GM20431 (cell line): Measurements from ENCODE around the gene SF3B2.
"Not testable (repeated sequence)": the region's sequence is repeated elsewhere in the genome, so short reads cannot be mapped to it uniquely, and the experiment has no call there.

Source experiments
- in situ Hi-C: fragments of 300-500 bp; cut with MseI, MboI; formaldehyde crosslinking; loops from one replicate; pipeline ENCODE4 v1.15.0; 2020; ENCODE audit warnings: low sequenced_read_pairs; ENCODE audit not compliant: unreplicated experiment

The SF3B2 gene

GRCh38 chr11:66051766-66052663 is at the start of gene SF3B2:
TSS of gene SF3B2 (plus strand) at chr11:66052364. CDS start at chr11:66052385, 21 bp downstream.
- in situ Hi-C loops = no loop called here

GRCh38 chr11:66002648-66003225 is 49.4 kb upstream of the SF3B2 start:
- in situ Hi-C loops = no loop called here

GRCh38 chr11:66003291-66003690 is 48.9 kb upstream of the SF3B2 start:
- in situ Hi-C loops = no loop called here

DNA sequence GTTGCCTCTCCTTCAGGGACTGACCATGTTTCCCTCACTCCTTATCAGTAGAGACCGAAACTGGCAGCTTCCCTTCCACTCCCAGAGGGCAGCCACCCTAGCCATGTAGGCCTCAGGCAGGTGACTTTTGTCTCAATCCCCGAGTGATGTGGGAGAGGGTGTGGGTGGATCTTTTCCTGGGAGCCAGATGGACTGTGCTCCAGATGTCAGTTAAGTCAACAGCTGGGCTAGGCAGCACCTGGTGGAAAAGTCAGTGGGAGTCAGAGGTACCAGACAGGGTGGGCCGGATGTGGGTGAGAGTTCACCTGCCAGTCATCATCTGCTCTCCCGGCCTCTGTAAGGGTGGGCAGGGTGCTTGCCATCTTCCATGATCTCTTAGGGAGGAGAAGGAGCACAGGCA is 48.0 kb upstream of the SF3B2 start:
- in situ Hi-C loops = no loop called here

- in situ Hi-C loops = no loop called here
These were observed 45.9 kb upstream of the SF3B2 start for GRCh38 chr11:66006134-66006890.

GRCh38 chr11:66006891-66007176 is 45.3 kb upstream of the SF3B2 start:
- in situ Hi-C loops = no loop called here

DNA sequence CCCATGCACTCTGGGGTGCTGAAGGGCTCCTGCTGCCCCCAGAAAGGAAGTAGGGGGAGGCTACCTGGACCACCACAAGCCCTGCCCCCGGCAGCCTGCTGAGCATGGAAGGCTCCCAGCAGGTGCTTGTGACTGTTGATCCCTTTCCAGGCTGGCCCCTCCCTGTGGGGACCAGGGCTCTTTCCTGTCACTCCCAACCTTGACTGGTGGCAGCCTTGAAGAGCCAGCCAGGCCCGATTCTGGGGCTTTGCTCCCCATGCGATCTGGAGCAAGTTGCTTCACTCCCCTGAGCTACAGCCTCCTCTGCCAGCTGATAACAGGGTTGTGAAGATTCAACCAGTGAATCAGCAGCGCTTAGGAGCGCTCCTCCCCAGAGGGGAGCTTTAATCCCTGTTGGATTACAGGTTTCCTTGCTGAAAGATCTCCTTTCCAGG is 44.9 kb upstream of the SF3B2 start:
- in situ Hi-C loops = no loop called here

DNA sequence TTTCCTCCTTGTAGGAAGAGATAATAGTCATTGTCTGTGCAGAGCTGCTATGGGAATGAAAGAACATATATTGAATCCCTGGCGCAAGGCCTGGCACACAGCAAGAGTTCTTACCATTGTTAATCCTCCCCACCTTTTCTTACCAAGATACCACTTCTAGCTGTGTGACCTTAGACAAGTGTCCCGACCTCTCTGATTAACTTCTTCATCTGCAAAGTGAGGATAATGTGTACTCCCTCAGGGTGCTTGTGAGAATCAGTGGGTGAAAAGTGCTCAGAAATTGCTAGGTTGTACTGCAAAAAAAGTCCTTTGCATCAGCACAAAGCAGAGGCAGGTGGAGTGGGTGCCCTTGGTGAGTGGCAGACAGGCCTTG is 44.1 kb upstream of the SF3B2 start:
- in situ Hi-C loops = no loop called here

DNA sequence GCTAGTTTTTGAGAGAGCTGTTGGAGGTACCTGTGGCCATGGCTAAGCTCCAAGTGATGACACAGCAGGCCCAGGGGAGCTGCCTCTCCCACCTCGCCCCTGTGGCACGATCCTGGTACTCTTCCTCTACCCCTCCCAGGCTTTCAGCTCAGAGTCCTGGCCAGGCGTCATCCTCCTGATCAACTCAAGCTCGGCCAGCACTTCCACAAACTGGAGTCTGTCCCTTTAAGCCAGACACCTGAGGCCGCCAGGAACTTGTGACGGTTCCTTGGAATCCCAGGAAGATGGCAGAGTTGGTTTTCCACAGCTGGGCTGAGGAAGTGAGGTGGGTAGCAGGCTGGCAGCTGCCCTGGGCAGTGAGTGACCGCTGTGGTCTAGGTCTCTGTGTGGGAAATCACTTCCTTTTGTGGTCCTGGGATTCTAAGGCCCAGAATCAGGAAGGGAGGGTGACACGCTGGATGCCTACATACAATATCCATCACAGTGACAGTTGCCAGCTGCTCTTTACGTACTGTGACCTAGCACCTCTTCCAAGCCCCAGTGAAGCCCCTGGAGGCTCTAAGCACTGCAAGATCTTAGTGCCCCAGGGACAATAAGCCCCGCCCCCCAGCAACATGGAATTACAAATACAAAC is 43.6 kb upstream of the SF3B2 start:
- in situ Hi-C loops = no loop called here

- in situ Hi-C loops = not testable (repeated sequence)
These were observed 42.1 kb upstream of the SF3B2 start for GRCh38 chr11:66010036-66010435.

GRCh38 chr11:66011239-66011784 is 40.9 kb upstream of the SF3B2 start:
- in situ Hi-C loops = no loop called here

- in situ Hi-C loops = no loop called here
These were observed 40.3 kb upstream of the SF3B2 start, which contains the start of gene CST6 for GRCh38 chr11:66011785-66012303. TSS of gene CST6 (plus strand) at chr11:66012008. CDS start at chr11:66012045, 37 bp downstream.

GRCh38 chr11:66012371-66012945 is 39.7 kb upstream of the SF3B2 start:
- in situ Hi-C loops = no loop called here

- in situ Hi-C loops = no loop called here
These were observed 39.0 kb upstream of the SF3B2 start for GRCh38 chr11:66012946-66013761.

GRCh38 chr11:66013762-66014100 is 38.4 kb upstream of the SF3B2 start:
- in situ Hi-C loops = no loop called here

GRCh38 chr11:66014804-66015453 is 37.2 kb upstream of the SF3B2 start:
- in situ Hi-C loops = no loop called here

DNA sequence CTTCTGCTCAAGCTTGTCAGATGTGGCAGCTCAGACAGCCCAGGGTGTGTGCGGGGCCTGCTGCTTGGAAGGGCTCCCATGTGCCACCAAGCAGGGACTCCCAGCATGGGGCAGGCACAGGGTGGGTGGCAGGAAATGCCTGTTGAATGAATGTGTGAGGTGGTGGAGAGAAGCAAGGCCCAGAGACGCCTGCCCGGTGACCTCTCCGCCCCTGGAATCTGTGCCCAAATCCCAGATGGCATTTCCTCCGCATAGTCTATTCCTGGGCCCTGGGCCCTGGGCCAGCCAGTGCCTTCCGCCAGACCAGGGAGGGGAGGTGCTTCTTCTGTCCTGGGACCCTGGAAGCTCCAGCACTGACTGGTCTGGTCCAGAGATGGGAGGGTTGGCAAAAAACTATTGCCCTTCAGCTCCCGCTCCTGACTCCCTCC is 36.7 kb upstream of the SF3B2 start:
- in situ Hi-C loops = no loop called here
